GM23338 (cell line): Measurements from ENCODE around the gene EFHC2.

Experiments
- CREB1 ChIP-seq: fragments of 250-450 bp; sonication (Bioruptor Pico); IDR thresholded peaks from 2 replicates; pipeline ENCODE4 v1.5.0; 2020; ENCODE audit warnings: low read depth, mild to moderate bottlenecking, moderate library complexity
- EZH2 ChIP-seq: fragments of 200-600 bp; sonication (generic); IDR thresholded peaks from one replicate; pipeline ENCODE4 v1.8.0; 2017; ENCODE audit warnings: antibody characterized with exemption, mild to moderate bottlenecking, low read depth; ENCODE audit not compliant: unreplicated experiment
- EZH2phosphoT487 ChIP-seq: fragments of 200-600 bp; sonication (generic); IDR thresholded peaks from one replicate; pipeline ENCODE4 v1.8.1; 2018; ENCODE audit warnings: antibody characterized with exemption; ENCODE audit not compliant: unreplicated experiment
- JUNB ChIP-seq: IDR thresholded peaks from one replicate; pipeline ENCODE4 v1.6.1; 2016; ENCODE audit warnings: antibody characterized with exemption; ENCODE audit not compliant: unreplicated experiment
- NANOG ChIP-seq: IDR thresholded peaks from 2 replicates; pipeline ENCODE4 v1.6.1; 2016; ENCODE audit warnings: antibody characterized with exemption, borderline replicate concordance
- POLR2AphosphoS5 ChIP-seq: IDR thresholded peaks from 2 replicates; pipeline ENCODE4 v1.6.1; 2016; ENCODE audit warnings: antibody characterized with exemption, low read depth
- ZNF114 ChIP-seq: fragments of 250-450 bp; sonication (Bioruptor Pico); IDR thresholded peaks from 2 replicates; pipeline ENCODE4 v1.5.0; 2020; ENCODE audit warnings: mild to moderate bottlenecking, moderate library complexity
- TF ChIP-seq, protein P1 (sequence below), 2 experiments: fragments of 200-600 bp in 1 of 2; sonication (generic) in 1 of 2; conservative IDR thresholded peaks; 2 replicates each; pipeline versions ENCODE4 v1.5.1 to v1.6.1; 2016 to 2017; ENCODE audit warnings: antibody characterized with exemption in 2 of 2, low read depth in 2 of 2, mild to moderate bottlenecking in 2 of 2, moderate library complexity in 1 of 2
- TF ChIP-seq, protein P2 (sequence below): IDR thresholded peaks from one replicate; pipeline ENCODE4 v1.6.1; 2018; ENCODE audit warnings: antibody characterized with exemption; ENCODE audit not compliant: unreplicated experiment
- TF ChIP-seq, protein P3 (sequence below): IDR thresholded peaks from 2 replicates; pipeline ENCODE4 v1.6.1; 2016; ENCODE audit warnings: antibody characterized with exemption

DNA sequence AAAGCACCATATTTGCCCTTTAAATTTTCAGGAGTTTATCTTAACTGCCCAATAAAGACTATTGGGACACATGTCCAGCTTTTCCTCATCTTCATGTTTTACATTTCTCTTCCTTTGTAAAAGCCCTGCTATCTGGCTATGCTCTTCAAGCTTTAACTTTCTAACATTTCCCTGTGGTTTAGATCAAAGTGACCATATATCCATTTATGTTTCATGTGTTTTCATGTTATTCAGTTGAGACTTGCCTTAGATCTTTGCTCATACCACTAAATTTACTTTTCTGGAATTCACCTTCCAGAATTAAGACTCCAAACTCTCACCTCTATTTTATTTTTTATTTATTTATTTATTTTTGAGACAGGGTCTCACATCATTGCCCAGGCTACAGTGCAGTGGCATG is 78.5 kb downstream of the EFHC2 start:
- TF ChIP-seq, protein P1, sequence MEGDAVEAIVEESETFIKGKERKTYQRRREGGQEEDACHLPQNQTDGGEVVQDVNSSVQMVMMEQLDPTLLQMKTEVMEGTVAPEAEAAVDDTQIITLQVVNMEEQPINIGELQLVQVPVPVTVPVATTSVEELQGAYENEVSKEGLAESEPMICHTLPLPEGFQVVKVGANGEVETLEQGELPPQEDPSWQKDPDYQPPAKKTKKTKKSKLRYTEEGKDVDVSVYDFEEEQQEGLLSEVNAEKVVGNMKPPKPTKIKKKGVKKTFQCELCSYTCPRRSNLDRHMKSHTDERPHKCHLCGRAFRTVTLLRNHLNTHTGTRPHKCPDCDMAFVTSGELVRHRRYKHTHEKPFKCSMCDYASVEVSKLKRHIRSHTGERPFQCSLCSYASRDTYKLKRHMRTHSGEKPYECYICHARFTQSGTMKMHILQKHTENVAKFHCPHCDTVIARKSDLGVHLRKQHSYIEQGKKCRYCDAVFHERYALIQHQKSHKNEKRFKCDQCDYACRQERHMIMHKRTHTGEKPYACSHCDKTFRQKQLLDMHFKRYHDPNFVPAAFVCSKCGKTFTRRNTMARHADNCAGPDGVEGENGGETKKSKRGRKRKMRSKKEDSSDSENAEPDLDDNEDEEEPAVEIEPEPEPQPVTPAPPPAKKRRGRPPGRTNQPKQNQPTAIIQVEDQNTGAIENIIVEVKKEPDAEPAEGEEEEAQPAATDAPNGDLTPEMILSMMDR (conservative IDR thresholded peaks at IDR 0.05; ENCODE audit: low read depth in 2 of 2), result no peak
- TF ChIP-seq POLR2AphosphoS5 (no peak), NANOG (no peak), EZH2 (no peak), CREB1 (CRISPR knock-in tag) (no peak), EZH2phosphoT487 (no peak), JUNB (no peak), ZNF114 (CRISPR knock-in tag) (no peak)
- TF ChIP-seq, protein P2, sequence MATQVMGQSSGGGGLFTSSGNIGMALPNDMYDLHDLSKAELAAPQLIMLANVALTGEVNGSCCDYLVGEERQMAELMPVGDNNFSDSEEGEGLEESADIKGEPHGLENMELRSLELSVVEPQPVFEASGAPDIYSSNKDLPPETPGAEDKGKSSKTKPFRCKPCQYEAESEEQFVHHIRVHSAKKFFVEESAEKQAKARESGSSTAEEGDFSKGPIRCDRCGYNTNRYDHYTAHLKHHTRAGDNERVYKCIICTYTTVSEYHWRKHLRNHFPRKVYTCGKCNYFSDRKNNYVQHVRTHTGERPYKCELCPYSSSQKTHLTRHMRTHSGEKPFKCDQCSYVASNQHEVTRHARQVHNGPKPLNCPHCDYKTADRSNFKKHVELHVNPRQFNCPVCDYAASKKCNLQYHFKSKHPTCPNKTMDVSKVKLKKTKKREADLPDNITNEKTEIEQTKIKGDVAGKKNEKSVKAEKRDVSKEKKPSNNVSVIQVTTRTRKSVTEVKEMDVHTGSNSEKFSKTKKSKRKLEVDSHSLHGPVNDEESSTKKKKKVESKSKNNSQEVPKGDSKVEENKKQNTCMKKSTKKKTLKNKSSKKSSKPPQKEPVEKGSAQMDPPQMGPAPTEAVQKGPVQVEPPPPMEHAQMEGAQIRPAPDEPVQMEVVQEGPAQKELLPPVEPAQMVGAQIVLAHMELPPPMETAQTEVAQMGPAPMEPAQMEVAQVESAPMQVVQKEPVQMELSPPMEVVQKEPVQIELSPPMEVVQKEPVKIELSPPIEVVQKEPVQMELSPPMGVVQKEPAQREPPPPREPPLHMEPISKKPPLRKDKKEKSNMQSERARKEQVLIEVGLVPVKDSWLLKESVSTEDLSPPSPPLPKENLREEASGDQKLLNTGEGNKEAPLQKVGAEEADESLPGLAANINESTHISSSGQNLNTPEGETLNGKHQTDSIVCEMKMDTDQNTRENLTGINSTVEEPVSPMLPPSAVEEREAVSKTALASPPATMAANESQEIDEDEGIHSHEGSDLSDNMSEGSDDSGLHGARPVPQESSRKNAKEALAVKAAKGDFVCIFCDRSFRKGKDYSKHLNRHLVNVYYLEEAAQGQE, result no peak
- TF ChIP-seq, protein P3, sequence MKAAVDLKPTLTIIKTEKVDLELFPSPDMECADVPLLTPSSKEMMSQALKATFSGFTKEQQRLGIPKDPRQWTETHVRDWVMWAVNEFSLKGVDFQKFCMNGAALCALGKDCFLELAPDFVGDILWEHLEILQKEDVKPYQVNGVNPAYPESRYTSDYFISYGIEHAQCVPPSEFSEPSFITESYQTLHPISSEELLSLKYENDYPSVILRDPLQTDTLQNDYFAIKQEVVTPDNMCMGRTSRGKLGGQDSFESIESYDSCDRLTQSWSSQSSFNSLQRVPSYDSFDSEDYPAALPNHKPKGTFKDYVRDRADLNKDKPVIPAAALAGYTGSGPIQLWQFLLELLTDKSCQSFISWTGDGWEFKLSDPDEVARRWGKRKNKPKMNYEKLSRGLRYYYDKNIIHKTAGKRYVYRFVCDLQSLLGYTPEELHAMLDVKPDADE, result no peak
